WI38 (cell line): ENCODE results near the gene SLMAP.
A peak's percentile ranks its signal among the peaks of the same experiment; 100 is the strongest.

ENCODE experiments used
- H3K4me3 ChIP-seq: 2 replicates; pipeline ENCODE4 v1.5.1; 2011; ENCODE audit warnings: low read depth, mild to moderate bottlenecking, control low read depth, low read length
- CTCF ChIP-seq: IDR thresholded peaks from 2 replicates; pipeline ENCODE4 v1.5.1; 2012; ENCODE audit warnings: low read depth, mild to moderate bottlenecking, control low read depth, low read length

Gene SLMAP

GRCh38 chr3:57959423-57960173 is 203.5 kb downstream of the SLMAP start:
- no peak for TF ChIP-seq CTCF
- no peak overlapping the region for H3K4me3 ChIP-seq

- no peak for TF ChIP-seq CTCF
- no peak overlapping the region for H3K4me3 ChIP-seq
Observed at GRCh38 chr3:57960174-57960505, 204.0 kb downstream of the SLMAP start.

- no peak overlapping the region for H3K4me3 ChIP-seq
- no peak for TF ChIP-seq CTCF
Observed at GRCh38 chr3:57961177-57961827, 205.2 kb downstream of the SLMAP start.

- peak; percentile 48; the same call in 1 of the 2 replicates for TF ChIP-seq CTCF
- H3K4me3 ChIP-seq = no peak overlapping the region
Observed at GRCh38 chr3:57961828-57962447, 205.8 kb downstream of the SLMAP start.

- no peak overlapping the region for H3K4me3 ChIP-seq
- no peak for TF ChIP-seq CTCF
Observed at GRCh38 chr3:57962448-57962834, 206.3 kb downstream of the SLMAP start.

GRCh38 chr3:57963811-57964346 is 207.8 kb downstream of the SLMAP start:
- TF ChIP-seq CTCF = no peak
- H3K4me3 ChIP-seq = no peak overlapping the region

- no peak overlapping the region for H3K4me3 ChIP-seq
- TF ChIP-seq CTCF = no peak
Observed at GRCh38 chr3:57966829-57967228, 210.7 kb downstream of the SLMAP start.
